Measurements from ENCODE around the gene TMC2. TPM values are rescaled to one million over a fixed set of nuclear protein-coding genes. Genes with fewer than 3 reads are reported as not detected.

TMC2 gene
- total and polyA plus RNA-seq, 2 of the 8 experiments (the other 6 are each of a cell fraction or from before 2014, with no cell fraction given): not detected

DNA sequence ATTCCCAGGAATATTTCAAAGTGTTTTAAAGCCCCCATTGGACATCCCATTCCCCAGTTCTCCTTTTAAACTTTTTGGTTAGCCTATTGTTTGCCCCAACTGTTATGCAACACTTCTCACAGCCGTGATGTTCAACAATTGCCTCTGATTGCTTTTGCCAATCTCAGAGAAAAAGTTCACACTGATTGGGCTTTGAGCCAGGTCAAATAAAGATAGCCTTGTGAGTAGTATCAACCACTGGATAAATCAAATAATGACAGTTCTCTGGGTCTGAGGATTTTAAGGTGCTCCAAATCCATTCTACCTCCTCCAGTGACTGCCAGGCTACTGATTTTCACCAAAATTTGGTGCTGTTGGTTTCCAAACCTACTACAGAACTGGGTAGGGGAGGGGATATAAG, 97.0 kb downstream of the TMC2 start:
- Histone ChIP-seq H3K27me3 (replicated peaks in 1 of 4; ENCODE audit: control insufficient read depth in 3 of 4, extremely low read depth in 1 of 4, insufficient read depth in 3 of 4, low read length in 3 of 4) (no peaks in the 10 kb centered on the region; a peak in 2 of 7 replicates), H2BK120ac (replicated peaks; ENCODE audit: low read depth, low read length) (no peak overlapping the region), H4K91ac (replicated peaks; ENCODE audit: insufficient read length, low read length) (no peak overlapping the region), H4K5ac (ENCODE audit: insufficient read length, low read depth, low read length) (no peak overlapping the region), H3K23ac (ENCODE audit: insufficient read length) (no peak overlapping the region), H3K23me2 (ENCODE audit: low read depth, low read length) (peaks cover 1% of the 10 kb centered on the region; the same call in 1 of the 2 replicates), H4K20me1 (replicated peaks in 1 of 2; ENCODE audit: control insufficient read depth in 1 of 2, insufficient read depth in 2 of 2, low read length in 2 of 2) (no peaks in the 10 kb centered on the region), H3K27ac (ENCODE audit: low read depth, low read length) (no peak overlapping the region), H3K14ac (ENCODE audit: insufficient read length) (no peak overlapping the region), H3K4ac (replicated peaks; ENCODE audit: insufficient read length, low read depth, low read length) (no peak overlapping the region), H2BK5ac (ENCODE audit: low read depth, low read length) (no peak overlapping the region), H3K9me3 (ENCODE audit: insufficient read depth in 2 of 2, low read depth in 1 of 2, low read length in 1 of 2) (no peaks in the 10 kb centered on the region; a peak in 1 of 4 replicates), H4K8ac (ENCODE audit: extremely low read depth, insufficient read depth, low read length) (no peak overlapping the region), H2BK12ac (ENCODE audit: low read depth, low read length) (no peak overlapping the region), H2BK20ac (ENCODE audit: low read length) (no peak overlapping the region), H3K79me2 (ENCODE audit: control insufficient read depth in 1 of 2, insufficient read depth in 2 of 2, low read length in 2 of 2) (no peaks in the 10 kb centered on the region), H2AFZ (ENCODE audit: low read length) (no peak overlapping the region), H3K18ac (ENCODE audit: extremely low read depth, low read length) (no peak overlapping the region), H3K4me1 (replicated peaks in 1 of 4; ENCODE audit: control insufficient read depth in 3 of 4, insufficient read depth in 4 of 4, low read length in 3 of 4) (no peaks in the 10 kb centered on the region), H3K9ac (replicated peaks in 1 of 4; ENCODE audit: extremely low read depth in 1 of 4, low read depth in 3 of 4, low read length in 3 of 4) (no peak overlapping the region), H3K56ac (replicated peaks; ENCODE audit: insufficient read length, low read depth, low read length) (no peak overlapping the region), H2AK5ac (ENCODE audit: low read depth, low read length) (no peak overlapping the region), H3K4me2 (ENCODE audit: insufficient read depth in 1 of 2, low read depth in 2 of 2, low read length in 2 of 2) (no peak overlapping the region), H3K4me3 (ENCODE audit: extremely low read depth in 1 of 4, insufficient read depth in 2 of 4, low read depth in 3 of 4, low read length in 4 of 4) (no peak overlapping the region), H3K36me3 (ENCODE audit: control insufficient read depth in 2 of 4, insufficient read depth in 4 of 4, low read length in 3 of 4) (no peaks in the 10 kb centered on the region), H2BK15ac (ENCODE audit: low read length) (no peak overlapping the region), H3K79me1 (ENCODE audit: low read depth, low read length) (no peaks in the 10 kb centered on the region)
- FAIRE-seq (no peak), DNase-seq (ENCODE audit: low read depth in 1 of 2, low spot score in 2 of 2) (no peak)
- TF ChIP-seq CREB1 (IDR thresholded peaks at IDR 0.05) (no peak), TBP (IDR thresholded peaks at IDR 0.05; ENCODE audit: low read depth, low read length) (no peak)
- ChIA-PET CTCF (ENCODE audit: partially characterized antibody) (interaction anchor here (1.0 kb wide), 2 partner anchors 13 to 109 kb away, joined by 5 read pairs; no protein-coding TSS in a partner anchor), POLR2A (ENCODE audit: partially characterized antibody) (interaction anchor here (1.5 to 6.1 kb wide), 2 partner anchors 20 to 163 kb away, joined by 4 to 39 read pairs; partner anchors contain the start of genes NOP56 and SNRPB)
- WGBS, 2 experiments (ENCODE audit: extremely low coverage in 1 of 2, insufficient coverage in 1 of 2, insufficient read length in 1 of 2, insufficient replicate concordance in 2 of 2, low coverage in 1 of 2, low lambda C conversion rate in 2 of 2, missing lambda C conversion rate in 1 of 2): 40% methylated on average over 1 of the region's 1 CpG; no CpG with 5 or more reads in 1 of the 2 experiments

Data from H1 (cell line).